ENCODE measurements around the gene TESK2.

DNA sequence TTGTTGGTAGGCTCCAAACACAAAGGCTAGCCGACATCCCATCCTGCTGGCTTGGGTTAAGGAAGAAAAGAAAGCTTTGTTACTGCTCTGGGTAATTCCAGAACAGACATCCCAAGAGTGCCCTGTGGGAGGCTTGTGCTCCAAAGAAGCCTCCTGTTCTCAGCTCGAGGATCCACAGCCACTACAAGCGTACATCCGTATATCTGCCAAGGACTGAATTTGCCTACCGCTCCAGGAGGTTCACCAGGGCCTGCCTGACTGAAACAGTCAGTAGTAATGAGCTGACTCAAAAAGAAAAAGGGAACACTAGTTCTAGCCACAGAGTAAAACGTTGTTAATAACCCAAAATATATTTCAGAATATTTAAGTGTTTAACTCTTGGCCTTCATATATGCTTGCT is 125.9 kb downstream of the TESK2 start:
- TF ChIP-seq, protein P1, sequence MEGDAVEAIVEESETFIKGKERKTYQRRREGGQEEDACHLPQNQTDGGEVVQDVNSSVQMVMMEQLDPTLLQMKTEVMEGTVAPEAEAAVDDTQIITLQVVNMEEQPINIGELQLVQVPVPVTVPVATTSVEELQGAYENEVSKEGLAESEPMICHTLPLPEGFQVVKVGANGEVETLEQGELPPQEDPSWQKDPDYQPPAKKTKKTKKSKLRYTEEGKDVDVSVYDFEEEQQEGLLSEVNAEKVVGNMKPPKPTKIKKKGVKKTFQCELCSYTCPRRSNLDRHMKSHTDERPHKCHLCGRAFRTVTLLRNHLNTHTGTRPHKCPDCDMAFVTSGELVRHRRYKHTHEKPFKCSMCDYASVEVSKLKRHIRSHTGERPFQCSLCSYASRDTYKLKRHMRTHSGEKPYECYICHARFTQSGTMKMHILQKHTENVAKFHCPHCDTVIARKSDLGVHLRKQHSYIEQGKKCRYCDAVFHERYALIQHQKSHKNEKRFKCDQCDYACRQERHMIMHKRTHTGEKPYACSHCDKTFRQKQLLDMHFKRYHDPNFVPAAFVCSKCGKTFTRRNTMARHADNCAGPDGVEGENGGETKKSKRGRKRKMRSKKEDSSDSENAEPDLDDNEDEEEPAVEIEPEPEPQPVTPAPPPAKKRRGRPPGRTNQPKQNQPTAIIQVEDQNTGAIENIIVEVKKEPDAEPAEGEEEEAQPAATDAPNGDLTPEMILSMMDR (IDR thresholded peaks at IDR 0.05; ENCODE audit: control extremely low read depth in 1 of 3, insufficient read depth in 1 of 3, low read depth in 1 of 3, low read length in 3 of 3) = no peak
- TF ChIP-seq BCL11A (IDR thresholded peaks at IDR 0.05; ENCODE audit: low read depth in 2 of 2, low read length in 2 of 2) (no peak), GABPA (IDR thresholded peaks at IDR 0.05; ENCODE audit: borderline replicate concordance, insufficient read depth, low read length) (no peak), POLR2A (IDR thresholded peaks at IDR 0.05; ENCODE audit: control extremely low read depth in 1 of 2, low read depth in 2 of 2, low read length in 2 of 2) (no peak)
- TF ChIP-seq, protein P2, sequence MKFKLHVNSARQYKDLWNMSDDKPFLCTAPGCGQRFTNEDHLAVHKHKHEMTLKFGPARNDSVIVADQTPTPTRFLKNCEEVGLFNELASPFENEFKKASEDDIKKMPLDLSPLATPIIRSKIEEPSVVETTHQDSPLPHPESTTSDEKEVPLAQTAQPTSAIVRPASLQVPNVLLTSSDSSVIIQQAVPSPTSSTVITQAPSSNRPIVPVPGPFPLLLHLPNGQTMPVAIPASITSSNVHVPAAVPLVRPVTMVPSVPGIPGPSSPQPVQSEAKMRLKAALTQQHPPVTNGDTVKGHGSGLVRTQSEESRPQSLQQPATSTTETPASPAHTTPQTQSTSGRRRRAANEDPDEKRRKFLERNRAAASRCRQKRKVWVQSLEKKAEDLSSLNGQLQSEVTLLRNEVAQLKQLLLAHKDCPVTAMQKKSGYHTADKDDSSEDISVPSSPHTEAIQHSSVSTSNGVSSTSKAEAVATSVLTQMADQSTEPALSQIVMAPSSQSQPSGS (IDR thresholded peaks at IDR 0.05; ENCODE audit: low read length) = no peak
